Activated naive CD4-positive, alpha-beta T cell treated with anti-CD3 and anti-CD28 coated beads, Interleukin-2, amount 50 U/mL, for 72 hours (primary cell): ENCODE data around the gene SETBP1. TPM values are rescaled to one million over a fixed set of nuclear protein-coding genes. Genes with fewer than 3 reads are reported as not detected.

Source experiments
- ATAC-seq, 2 donors: fragments of 150-1000 bp; cut with Tn5 transposase; 2 replicates each; pipeline ENCODE4 v1.10.0; 2021; ENCODE audit warnings: mild to moderate bottlenecking in 2 of 2, moderate library complexity in 2 of 2
- DNase-seq, 2 donors: peaks; one replicate each; pipeline ENCODE4 v3.0.0; 2021 to 2022; ENCODE audit warnings: low spot score in 2 of 2
- H3K27ac Mint-ChIP-seq, 2 donors: one replicate each; pipeline ENCODE4 v1.8.0; 2022; ENCODE audit warnings: mild to moderate bottlenecking in 2 of 2, mixed read lengths in 2 of 2
- H3K36me3 Mint-ChIP-seq, 2 donors: one replicate each; pipeline ENCODE4 v1.8.0; 2022; ENCODE audit warnings: mixed read lengths in 2 of 2
- H3K9me3 Mint-ChIP-seq, 2 donors: one replicate each; pipeline ENCODE4 v1.8.0; 2022; ENCODE audit warnings: mixed read lengths in 2 of 2
- total RNA-seq, 2 donors: library from RNA; stranded (reverse); gene quantifications; one replicate each; pipeline ENCODE4 v1.2.3, GENCODE V29; 2022

The SETBP1 gene
- total RNA-seq, 2 donors from 2014 or later = 1.2 to 2.7 TPM

DNA sequence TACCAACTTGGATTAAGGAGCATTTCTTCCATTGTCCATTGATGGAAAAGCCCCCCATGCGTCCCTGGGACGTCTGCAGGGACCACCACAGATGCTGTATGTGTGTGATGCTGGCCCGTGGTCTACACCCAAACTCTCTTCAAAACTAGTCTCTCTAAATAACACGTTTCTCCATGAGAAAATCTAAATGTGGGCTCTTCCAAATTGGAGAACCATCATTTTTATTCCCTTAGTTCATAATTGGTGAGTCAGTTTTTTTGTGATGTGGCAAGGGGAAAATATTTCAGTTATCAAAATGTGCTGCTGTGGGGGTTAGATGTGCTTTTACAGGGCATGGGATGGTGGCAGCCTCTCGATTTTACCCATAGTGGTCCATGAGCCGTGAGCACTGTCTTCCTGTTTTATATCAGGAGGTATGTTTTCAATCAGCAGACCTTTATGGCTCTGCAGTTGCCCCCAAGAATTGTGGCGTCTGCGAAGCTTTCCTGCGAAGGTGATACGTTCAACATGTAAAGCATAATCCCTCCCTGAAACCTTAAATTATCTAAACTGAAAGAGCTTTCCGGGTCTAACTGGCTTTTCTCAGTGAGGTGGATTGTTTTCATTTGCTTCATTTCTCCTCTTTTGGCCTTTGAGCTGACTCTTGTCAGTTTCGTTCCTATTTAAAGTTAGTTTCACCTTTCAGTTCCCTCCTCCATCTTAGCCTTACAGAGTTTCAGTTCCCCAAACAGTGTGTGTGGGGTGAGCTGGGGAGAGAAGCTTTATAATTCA is 78.4 kb downstream of the SETBP1 start:
- peak; percentile 42 to 56 for DNase-seq
- peak; percentile 89 to 91 for ATAC-seq
- H3K9me3 Mint-ChIP-seq = peaks cover 5 to 8% of the 10 kb centered on the region in 2 donors
- peaks cover 15 to 31% of the 10 kb centered on the region in 2 donors for H3K36me3 Mint-ChIP-seq
- peak overlapping the region; percentile 2 to 81 for H3K27ac Mint-ChIP-seq

DNA sequence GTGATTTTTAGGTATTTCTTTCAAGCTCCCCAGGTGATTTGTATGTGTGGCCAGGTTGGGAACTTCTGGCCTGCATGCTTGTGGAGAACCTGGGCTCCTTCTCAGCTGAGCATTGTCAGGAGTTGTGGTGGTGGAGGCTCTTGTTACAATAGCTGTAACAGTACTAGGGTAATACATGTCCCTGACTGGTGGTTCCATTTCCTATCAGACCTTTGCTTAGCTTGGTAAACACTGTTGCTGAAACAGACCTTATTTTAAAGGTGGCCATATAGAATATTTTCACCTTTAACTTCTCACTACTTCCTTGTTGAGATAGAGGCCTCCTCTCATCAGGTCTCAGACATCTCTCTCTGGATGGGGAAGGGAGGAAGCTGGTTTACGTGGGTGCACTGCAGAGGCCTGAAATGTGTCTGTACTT is 79.2 kb downstream of the SETBP1 start:
- ATAC-seq = peak; percentile 33 to 35
- Mint-ChIP-seq H3K9me3 (peaks cover 8 to 9% of the 10 kb centered on the region in 2 donors), H3K27ac (peak overlapping the region; percentile 81 to 85), H3K36me3 (peaks cover 18 to 30% of the 10 kb centered on the region in 2 donors)
- peak in 1 of 2 donors; percentile 4 for DNase-seq

DNA sequence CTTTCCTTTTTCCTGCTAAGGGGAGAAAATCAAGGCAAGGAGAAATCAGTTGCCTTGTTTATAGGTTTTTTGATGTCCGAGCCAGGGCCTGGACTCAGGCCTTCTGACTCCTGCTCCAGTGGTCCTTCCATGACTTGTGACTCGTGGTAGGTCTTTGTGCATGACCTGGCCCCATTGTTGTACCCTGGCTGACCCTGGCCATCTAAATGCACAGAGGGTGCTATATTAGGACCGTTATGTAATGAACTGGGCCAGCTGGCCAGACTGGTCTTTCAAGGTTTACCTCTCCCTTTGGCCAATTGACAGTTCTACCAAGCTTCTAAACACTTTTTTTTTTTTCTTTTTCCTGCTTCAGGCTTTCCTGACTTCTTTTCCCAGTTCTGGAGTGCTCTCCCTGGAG is 81.1 kb downstream of the SETBP1 start:
- Mint-ChIP-seq H3K9me3 (peaks cover 8 to 9% of the 10 kb centered on the region in 2 donors), H3K36me3 (peaks cover 24 to 29% of the 10 kb centered on the region in 2 donors), H3K27ac (no peak overlapping the region)
- ATAC-seq (no peak), DNase-seq (no peak)

DNA sequence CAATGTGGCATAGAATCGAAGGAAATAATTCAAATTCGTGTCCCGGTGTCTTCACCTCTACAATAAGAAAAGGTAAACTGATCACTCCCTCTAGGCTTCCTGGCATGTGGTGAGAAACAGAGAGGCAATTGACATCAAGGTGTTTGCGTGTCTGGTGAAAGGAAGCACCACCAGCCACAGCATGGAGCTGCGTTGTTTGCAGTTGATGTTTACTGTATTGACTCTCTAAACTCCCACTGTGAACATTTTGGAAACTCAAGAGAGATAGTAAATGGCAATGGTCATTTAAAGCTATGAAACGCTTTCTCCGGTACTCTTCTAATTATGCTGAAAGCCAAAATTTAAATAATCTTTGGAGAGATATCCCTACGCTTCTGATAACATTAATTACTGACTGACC is 82.6 kb downstream of the SETBP1 start:
- H3K9me3 Mint-ChIP-seq = peaks cover 8 to 9% of the 10 kb centered on the region in 2 donors
- ATAC-seq = no peak
- DNase-seq = no peak
- no peak overlapping the region for H3K27ac Mint-ChIP-seq
- peaks cover 24 to 29% of the 10 kb centered on the region in 2 donors for H3K36me3 Mint-ChIP-seq

DNA sequence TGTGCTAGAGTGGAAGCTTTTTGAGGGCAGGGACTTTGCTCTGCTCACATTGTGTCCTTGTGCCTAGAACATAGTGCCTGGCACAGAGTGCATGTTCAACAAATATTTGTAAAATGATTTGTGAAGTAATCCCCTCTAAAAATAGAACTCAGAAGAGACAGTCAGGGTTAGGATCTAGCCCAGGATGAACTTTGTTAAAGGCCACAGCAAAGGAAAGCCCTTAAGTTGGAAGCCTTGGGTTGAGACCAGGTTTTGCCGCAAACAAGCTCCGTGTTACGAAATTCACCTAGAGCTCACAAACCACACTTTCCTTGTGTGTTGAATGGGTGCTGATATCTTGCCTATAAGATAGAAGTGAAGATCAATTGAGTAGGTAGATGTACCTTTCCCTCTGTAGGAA is 84.2 kb downstream of the SETBP1 start:
- Mint-ChIP-seq H3K27ac (no peak overlapping the region), H3K36me3 (peaks cover 20 to 24% of the 10 kb centered on the region in 2 donors), H3K9me3 (peaks cover 8 to 9% of the 10 kb centered on the region in 2 donors)
- ATAC-seq (no peak), DNase-seq (no peak)

DNA sequence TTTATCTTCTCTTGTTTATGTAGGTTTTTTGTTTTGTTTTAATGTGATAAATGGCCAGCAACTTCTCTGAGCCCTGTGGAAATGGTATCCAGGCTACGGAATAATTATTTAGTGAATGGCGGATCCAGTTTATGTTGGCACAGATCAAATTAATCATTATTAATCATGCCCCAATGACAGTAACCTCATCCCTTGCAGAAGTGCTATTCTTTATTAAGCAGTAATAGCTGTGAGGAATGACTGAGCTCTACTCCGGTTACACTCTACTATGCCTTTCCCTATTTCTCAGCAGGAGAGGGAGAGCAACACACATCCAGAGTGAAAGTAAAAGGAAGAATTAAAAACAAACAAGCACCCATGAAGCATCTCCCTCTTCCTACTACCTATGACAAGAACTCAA is 84.8 kb downstream of the SETBP1 start:
- DNase-seq = no peak
- no peak overlapping the region for H3K27ac Mint-ChIP-seq
- peaks cover 8 to 9% of the 10 kb centered on the region in 2 donors for H3K9me3 Mint-ChIP-seq
- ATAC-seq = no peak
- peaks cover 20 to 24% of the 10 kb centered on the region in 2 donors for H3K36me3 Mint-ChIP-seq

DNA sequence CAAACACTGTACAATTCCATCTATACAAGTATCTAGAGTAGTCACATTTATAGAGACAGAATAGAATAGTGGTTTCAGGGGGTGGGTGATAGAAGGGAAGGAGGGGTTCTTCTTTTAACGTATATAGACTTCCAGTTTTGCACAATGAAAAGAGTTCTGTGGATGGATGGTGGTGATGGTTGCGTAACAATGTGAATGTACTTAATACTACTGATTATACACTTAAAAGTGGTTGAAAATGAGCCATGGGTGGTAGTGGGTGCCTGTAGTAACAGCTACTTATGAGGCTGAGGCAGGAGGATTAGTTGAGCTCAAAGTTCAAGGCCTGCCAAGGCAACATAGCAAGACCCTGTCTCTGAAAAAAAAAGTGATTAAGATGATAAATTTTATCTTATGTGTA is 85.8 kb downstream of the SETBP1 start:
- peaks cover 8 to 9% of the 10 kb centered on the region in 2 donors for H3K9me3 Mint-ChIP-seq
- H3K36me3 Mint-ChIP-seq = peaks cover 20 to 24% of the 10 kb centered on the region in 2 donors
- H3K27ac Mint-ChIP-seq = no peak overlapping the region
- no peak for DNase-seq
- ATAC-seq = no peak

DNA sequence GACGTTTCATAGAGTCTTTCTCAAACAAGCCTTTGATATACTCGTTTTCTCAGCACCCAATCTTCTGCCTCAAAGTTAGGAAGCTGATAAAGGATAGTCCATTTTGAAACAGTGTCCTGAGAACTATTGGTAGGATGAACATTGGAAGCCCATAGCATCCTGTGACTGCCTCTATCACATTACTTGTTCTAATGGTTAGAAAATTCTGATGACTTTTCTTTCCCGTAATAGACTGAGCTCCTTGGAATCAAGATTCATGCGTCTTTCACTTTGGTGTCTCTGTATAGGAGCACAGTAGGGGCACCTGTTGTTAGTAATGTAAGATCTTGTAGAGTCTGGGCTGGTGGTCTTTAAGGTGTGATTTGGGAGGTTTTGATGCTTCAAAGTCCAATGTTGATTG is 87.1 kb downstream of the SETBP1 start:
- no peak for DNase-seq

DNA sequence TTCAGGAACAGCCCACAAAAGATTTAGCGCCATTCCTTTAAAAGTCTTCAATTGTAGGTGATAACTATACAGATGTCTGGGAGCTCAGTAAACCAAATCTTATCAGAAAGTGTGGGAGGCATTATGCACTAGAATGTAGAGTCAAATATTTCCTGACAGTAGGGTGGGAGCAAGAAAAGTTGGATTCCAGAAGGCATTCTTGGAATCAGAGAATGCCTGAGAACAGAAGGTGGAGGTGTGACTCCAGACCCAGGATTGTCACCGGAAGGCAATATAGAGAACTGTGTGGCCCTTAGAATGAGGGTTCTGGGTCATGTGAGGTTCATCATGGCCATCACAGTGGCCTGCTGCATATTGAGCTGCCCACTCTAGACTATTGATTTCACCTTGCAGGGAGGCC is 90.0 kb downstream of the SETBP1 start:
- Mint-ChIP-seq H3K36me3 (no peaks in the 10 kb centered on the region), H3K9me3 (peaks cover 0 to 6% of the 10 kb centered on the region in 2 donors), H3K27ac (no peak overlapping the region)
- DNase-seq (no peak), ATAC-seq (no peak)

More for the DNA sequence above, 87.1 kb downstream of the SETBP1 start:
- ATAC-seq = no peak
- H3K36me3 Mint-ChIP-seq = peaks cover 9 to 12% of the 10 kb centered on the region in 2 donors
- peaks cover 3 to 9% of the 10 kb centered on the region in 2 donors for H3K9me3 Mint-ChIP-seq
- H3K27ac Mint-ChIP-seq = no peak overlapping the region

DNA sequence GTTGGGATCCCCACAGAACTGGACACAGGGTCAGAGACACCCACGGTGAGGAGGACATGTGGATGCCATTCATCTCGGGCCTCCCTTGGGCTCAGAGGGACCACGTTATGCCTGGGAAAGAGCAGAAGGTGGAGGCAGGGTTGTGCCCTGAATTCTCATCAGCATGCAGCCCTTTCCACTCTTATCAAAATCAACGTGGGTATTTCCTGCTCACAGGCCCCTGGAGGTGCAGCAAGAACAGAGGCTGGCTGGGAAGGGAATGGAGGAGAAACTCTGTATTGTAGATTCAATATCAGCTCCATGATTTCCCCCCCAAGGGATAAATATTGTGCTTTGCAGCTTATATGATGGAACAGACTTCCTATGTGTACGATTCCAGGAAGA is 90.9 kb downstream of the SETBP1 start:
- H3K9me3 Mint-ChIP-seq = peaks cover 0 to 6% of the 10 kb centered on the region in 2 donors
- DNase-seq = no peak
- no peak for ATAC-seq
- no peaks in the 10 kb centered on the region for H3K36me3 Mint-ChIP-seq
- H3K27ac Mint-ChIP-seq = no peak overlapping the region

DNA sequence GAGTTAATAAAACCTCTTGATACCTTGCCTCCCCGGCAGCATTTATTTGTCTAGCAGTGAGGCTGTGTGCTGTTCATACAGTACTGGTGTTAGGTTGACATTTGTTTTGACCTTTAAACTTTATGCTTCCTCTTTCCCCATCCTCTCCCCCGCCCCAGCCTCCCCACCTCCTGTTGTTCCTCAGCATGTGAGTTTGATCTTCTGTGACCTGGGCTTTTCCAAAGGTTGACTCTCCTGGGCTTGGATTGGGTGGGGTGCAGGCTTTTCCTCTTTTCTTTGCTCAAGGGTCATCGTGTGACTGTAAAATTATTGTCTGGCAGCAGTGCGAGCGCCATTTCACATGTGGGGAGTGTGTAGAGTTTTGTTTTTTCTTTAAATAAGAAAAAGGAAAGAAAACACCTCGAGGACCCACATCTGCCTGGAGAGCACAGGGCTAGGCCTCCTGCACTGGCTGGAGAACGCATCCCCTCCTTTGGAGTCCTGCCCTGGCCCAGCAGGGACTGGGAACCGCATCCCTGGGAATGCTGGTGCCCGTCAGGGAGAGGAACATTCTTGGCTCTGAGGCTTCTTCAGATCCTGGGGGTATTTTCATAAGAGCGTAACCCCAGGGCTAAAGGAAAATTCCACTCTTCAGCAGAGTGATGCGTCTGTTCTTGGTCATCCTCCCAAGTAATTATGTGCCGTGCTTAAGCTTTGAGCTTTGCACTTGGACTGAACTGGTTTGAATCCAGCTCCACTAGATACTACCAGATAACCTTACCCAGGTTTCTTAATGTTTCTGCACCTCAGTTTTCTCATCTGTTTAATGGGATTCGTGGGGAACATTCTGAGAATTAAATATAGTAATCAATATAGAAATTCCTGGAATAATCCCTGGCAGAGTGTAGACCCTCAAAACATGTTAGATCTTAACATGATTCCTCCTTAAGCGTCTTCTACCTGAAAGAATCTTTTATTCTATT is 91.5 kb downstream of the SETBP1 start:
- DNase-seq = no peak
- no peak for ATAC-seq
- Mint-ChIP-seq H3K36me3 (peaks cover 0 to under 1% of the 10 kb centered on the region in 2 donors), H3K9me3 (peaks cover 0 to 6% of the 10 kb centered on the region in 2 donors), H3K27ac (no peak overlapping the region)

DNA sequence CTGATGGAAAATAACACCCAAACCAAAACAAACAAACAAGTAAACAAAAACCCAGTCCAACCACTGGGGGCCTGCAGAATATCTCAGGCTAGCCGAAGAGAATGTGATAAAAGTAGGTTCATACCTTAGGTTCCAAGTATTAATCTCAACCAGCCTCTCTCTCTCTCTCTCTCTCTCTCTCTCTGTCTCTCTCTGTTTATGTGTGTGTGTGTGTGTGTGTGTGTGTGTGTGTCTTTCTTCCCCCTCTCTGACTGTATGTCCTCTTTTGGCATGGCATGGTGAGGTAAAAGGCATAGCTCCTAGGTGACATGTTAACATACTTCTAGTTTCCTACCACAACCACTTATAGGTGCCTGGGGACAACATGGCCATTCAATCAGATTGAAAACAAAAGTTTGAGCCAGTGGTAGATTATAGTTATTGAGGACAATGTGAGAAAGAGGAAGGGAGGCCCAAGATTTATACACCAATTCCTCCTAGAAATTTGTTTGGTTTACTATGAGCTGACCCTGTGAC is 93.0 kb downstream of the SETBP1 start:
- Mint-ChIP-seq H3K36me3 (peaks cover 0 to 5% of the 10 kb centered on the region in 2 donors), H3K27ac (no peak overlapping the region), H3K9me3 (peaks cover 0 to 6% of the 10 kb centered on the region in 2 donors)
- no peak for DNase-seq
- no peak for ATAC-seq

DNA sequence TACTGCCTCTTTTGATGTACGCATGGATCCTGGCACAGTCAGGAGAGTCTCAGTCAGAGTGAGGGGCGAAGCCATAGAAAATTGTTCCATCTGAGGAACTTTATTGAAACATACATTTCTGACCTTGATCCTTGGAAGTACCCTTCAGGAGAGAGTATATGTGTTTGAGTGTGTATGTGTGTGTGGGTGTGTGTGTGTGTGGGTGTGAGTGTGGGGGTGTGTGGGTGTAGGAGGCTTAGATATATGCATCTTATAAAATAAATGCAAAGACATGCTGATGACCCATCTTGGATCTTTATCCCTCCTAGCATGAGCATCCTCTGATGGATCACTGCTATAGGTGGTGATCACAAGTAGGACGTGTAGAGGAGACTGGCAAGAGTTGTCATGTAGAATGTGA is 93.5 kb downstream of the SETBP1 start:
- Mint-ChIP-seq H3K36me3 (peaks cover 0 to 5% of the 10 kb centered on the region in 2 donors), H3K27ac (no peak overlapping the region), H3K9me3 (peaks cover 0 to 6% of the 10 kb centered on the region in 2 donors)
- ATAC-seq = no peak
- DNase-seq = no peak

DNA sequence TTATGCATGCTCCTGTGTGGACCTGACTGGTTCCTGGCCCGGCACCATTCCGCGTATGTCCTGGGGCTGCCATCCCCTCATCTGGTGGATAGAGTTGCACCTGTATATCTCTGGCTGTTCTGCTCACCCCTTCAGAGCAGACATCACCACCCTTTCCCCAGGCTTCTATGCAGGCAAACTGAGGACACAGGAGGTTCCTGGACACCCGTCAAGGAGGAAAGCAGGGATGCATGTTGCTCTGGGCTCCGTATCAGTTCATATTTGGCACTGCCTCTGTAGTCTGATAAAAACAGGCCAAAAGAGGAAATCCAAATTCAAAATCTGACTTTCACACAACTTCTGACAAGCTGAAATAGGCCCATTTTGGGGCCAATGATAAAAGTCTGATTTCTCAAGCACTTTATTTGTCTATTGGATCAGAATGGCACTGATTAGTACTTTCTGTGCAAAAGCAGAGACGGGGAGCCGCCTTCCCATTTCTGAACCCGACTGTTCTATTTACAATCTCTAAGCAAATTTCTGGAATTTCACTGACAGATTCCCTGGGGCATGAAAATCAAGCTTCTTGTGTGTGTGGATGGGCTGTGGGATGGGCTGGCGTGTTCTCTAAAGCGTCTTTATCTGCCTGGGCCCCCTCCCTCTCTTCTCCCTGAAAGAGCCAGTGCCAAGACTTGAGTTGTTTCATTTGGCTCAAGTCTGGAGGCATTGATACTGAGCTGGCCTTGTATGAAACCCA is 96.9 kb downstream of the SETBP1 start:
- DNase-seq (no peak), ATAC-seq (no peak)
- Mint-ChIP-seq H3K27ac (no peak overlapping the region), H3K9me3 (peaks cover 0 to 6% of the 10 kb centered on the region in 2 donors), H3K36me3 (peaks cover 0 to 5% of the 10 kb centered on the region in 2 donors)

DNA sequence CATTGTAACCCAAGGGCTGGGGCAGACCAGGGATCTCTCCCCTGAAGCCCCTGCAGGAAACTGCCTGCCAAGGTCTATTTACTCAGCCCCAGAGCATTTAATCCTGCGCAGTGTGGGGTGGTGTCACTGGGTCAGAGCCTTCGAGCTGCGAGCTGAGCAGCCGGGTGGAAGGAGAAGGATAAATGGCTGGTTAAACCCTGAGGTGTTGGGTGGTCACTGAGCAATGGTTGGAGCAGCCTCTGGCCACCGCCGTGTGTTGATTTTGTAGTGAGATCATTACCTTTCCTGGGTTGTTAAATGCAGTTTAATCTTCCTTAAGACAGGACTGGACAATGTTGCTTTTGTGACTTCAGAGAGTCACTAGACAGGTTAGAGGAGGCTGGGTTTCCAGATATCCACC is 98.1 kb downstream of the SETBP1 start:
- DNase-seq (no peak), ATAC-seq (no peak)
- Mint-ChIP-seq H3K9me3 (peaks cover 0 to 4% of the 10 kb centered on the region in 2 donors), H3K27ac (no peak overlapping the region), H3K36me3 (peaks cover 0 to 5% of the 10 kb centered on the region in 2 donors)

DNA sequence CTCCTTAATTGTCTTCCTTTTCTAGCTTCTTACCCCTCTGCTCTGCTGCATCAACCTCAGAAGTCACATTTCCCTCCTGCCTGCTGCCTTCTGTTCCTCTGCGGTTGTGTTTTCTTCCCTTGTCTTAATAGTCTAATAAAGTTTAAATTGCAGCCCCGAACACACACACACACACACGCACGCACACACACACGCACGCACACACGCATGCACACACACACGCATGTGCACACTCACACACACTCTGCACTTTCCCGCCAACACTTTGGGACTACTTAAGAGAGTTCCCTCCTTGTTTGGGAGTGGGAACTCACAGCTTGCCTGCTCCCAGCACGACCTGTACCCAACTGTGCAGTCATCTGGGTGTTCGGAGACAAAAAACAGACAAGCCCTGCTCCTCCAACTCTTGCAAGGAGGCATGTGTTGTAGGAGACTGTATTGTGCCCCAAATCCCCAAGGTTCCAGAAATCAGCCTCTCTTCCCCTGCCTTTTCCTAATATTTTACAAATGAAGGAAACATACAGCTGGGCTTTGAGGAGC is 99.1 kb downstream of the SETBP1 start:
- ATAC-seq (no peak), DNase-seq (no peak)
- Mint-ChIP-seq H3K27ac (no peak overlapping the region), H3K9me3 (no peaks in the 10 kb centered on the region), H3K36me3 (peaks cover 0 to 5% of the 10 kb centered on the region in 2 donors)
